Activated CD4-positive, alpha-beta T cell treated with anti-CD3 and anti-CD28 coated beads for 24 hours (primary cell): ENCODE results near the gene CHRNA5.

ENCODE experiments used
- DNase-seq, 2 donors: peaks; one replicate each; pipeline ENCODE4 v3.0.0-alpha.2; 2020; ENCODE audit warnings: low read depth in 2 of 2

The CHRNA5 gene

DNA sequence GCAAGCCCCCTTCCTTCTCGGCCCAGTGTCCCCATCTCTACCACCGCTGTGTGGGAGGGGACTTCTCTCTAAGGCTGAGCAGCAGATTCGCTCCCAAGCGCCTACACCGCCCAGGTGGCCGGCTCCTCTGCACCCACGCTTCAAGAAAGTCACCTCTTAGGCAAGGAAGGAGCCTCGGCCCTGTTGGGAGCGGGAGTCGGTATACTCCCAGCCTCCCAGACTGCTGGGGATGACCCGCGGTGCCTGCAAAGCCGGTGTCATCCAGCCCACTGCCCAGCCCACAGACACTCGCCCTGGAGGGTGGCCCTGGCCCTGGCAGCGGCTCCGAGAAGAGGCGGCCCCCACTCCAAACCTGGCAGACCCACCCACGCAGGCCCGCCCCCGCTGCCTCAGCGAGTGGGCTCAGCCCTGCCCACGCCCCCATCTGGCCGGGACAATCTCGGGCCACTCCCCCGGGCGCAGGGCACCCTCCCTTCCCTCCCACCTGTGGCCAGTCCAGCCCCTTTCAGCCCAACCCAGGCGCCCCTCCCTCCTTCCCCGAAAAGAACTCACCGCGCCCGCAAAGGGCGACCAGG lies 75.3 kb downstream of the CHRNA5 start:
- DNase-seq = no peak

DNA sequence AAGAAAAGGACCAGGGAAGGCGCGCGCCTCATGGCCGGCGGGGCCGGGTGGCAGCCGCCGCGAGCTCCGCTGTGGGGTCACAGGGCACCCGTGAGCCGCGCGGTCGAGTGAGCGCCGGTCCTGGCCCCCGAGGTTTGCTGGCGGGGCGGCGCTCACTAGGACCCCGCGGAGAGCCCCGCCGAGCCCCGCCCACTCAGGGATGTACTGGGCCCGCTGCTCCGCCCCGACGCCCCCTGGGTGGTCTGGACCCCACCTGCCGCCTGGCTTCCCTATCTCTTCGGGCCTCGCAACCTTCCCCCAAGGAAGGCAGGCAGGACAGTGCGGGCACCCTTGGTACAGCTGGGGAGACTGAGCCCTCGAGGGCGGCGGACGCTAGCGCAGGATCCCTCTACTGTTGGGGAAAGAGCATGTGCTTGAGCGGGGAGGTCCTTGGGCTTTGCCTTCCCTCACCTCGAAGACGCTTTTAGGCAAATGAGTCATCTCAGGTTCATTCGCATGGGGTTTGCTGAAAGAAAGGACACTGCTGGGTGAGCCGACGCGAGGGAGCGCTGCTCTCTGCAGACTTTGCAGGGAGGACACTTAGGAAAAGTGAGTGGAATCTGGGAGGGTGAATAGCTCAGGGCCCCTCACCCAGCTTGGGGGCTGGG lies 75.9 kb downstream of the CHRNA5 start, which contains the start of gene CHRNB4:
CHRNB4 (minus strand) TSS at position 109 of the 647 bp plus-strand sequence; CDS start at position 32, 77 bp downstream.
- no peak for DNase-seq

DNA sequence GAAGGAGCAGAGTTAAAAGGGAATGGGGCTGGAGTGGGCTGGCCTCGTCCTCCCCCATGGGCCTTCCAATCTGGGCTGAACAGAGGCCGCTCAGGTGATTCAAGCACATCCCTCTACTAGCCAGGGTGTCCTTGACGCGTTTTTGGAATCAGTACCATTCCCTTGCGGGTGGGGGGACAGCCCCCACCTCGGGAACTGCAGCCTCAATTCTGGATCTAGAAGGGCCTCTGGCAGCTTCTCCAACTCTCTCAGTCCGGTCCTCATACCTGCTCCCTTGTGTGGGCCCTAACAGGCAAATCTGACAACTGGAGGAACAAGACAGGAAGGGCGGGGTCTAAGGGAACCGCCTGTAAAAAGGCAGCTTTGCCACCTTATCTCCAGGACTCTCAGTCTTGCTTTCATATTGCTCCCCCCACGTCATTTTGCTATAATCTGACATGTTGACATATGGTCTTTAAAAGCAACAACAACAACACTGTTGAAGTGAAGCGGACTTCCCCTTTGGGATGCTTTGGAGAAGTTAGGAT lies 76.5 kb downstream of the CHRNA5 start:
- DNase-seq = no peak

DNA sequence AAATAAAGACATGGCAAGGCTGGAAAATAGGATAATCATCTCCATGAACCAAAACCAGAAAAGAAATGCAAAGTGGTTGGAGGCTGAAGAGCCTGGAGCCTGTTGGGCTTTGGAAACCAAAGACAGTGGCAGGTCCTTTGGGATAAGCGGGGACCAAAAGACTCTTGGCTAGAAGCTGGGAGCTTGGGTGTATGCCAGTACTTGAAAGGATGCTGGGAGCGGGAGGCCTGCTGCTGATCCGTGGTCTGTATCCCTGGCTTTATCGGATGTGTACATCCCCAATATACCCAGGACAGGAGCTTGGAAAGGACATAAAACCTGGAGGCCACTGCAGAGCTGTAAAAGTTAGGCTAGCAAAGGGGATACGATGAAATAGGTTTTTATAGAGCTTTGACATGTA lies 77.0 kb downstream of the CHRNA5 start:
- DNase-seq = no peak
